Esophagus squamous epithelium (tissue), 5 donors: Measurements from ENCODE around the gene SPEN. TPM values are rescaled to one million over a fixed set of nuclear protein-coding genes. Genes with fewer than 3 reads are reported as not detected.

Source experiments
- DNase-seq: peaks from one replicate; lab custom pipeline; 2025; lab: John Stamatoyannopoulos, UW
- H3K27ac ChIP-seq, 4 donors: fragments of 200-600 bp; sonication (generic); one replicate each; pipeline ENCODE4 v1.5.1; 2016 to 2019; ENCODE audit warnings: mild to moderate bottlenecking in 1 of 4
- H3K27me3 ChIP-seq, 4 donors: fragments of 200-600 bp; sonication (generic); 1 replicate in 3 of 4; 2 replicates in 1 of 4; pipeline versions ENCODE4 v1.5.1 to v1.6.0; 2017 to 2021; ENCODE audit warnings: antibody characterized with exemption in 1 of 4
- H3K36me3 ChIP-seq, 3 donors: fragments of 200-600 bp; sonication (generic); one replicate each; pipeline ENCODE4 v1.5.1; 2016 to 2019
- H3K4me1 ChIP-seq, 3 donors: fragments of 200-600 bp; sonication (generic); one replicate each; pipeline ENCODE4 v1.5.1; 2017 to 2019
- H3K4me3 ChIP-seq, 4 donors: fragments of 200-600 bp; sonication (generic); 1 replicate in 3 of 4; 2 replicates in 1 of 4; pipeline ENCODE4 v1.5.1; 2016 to 2019; ENCODE audit warnings: mild to moderate bottlenecking in 2 of 4, moderate library complexity in 1 of 4
- H3K9me3 ChIP-seq, 3 donors: fragments of 200-600 bp; sonication (generic); one replicate each; pipeline ENCODE4 v1.5.1; 2016 to 2019
- POLR2A ChIP-seq, 4 donors: fragments of 450-650 bp; IDR thresholded peaks; one replicate each; pipeline ENCODE4 v1.6.1; 2017; ENCODE audit warnings: antibody characterized with exemption in 4 of 4, mild to moderate bottlenecking in 4 of 4, moderate library complexity in 3 of 4
- WGBS, 2 donors: methylation state at CpG; one replicate each; pipeline ENCODE4 v1.1.5; 2018; 5-methylcytosine and 5-hydroxymethylcytosine counted together
- intact Hi-C: fragments of 100-400 bp; cut with DNase I; formaldehyde crosslinking; loops from one replicate; pipeline ENCODE4 v1.15.0; 2022
- total RNA-seq, 4 donors: library from RNA; depleted of rRNA; stranded (reverse); fragments of >200 nt; gene quantifications; one replicate each; pipeline ENCODE4 v1.1.0, GENCODE V29; 2016
- TF ChIP-seq, protein P1 (sequence below), 6 experiments: fragments of 450-650 bp in 4 of 6; fragments of 200-600 bp in 2 of 6; sonication (generic) in 2 of 6; IDR thresholded peaks; one replicate each; pipeline ENCODE4 v1.5.1; 2016 to 2019; ENCODE audit warnings: antibody characterized with exemption in 6 of 6, mild to moderate bottlenecking in 4 of 6, moderate library complexity in 4 of 6
- donor health status: DM: yes; HTN: yes; CAD: no.

SPEN gene
- total RNA-seq, 4 donors from 2014 or later, result 22.4 to 36.0 (median 30.5) TPM

GRCh38 chr1:15939181-15940109 is 91.9 kb downstream of the SPEN start:
- TF ChIP-seq, protein P1, sequence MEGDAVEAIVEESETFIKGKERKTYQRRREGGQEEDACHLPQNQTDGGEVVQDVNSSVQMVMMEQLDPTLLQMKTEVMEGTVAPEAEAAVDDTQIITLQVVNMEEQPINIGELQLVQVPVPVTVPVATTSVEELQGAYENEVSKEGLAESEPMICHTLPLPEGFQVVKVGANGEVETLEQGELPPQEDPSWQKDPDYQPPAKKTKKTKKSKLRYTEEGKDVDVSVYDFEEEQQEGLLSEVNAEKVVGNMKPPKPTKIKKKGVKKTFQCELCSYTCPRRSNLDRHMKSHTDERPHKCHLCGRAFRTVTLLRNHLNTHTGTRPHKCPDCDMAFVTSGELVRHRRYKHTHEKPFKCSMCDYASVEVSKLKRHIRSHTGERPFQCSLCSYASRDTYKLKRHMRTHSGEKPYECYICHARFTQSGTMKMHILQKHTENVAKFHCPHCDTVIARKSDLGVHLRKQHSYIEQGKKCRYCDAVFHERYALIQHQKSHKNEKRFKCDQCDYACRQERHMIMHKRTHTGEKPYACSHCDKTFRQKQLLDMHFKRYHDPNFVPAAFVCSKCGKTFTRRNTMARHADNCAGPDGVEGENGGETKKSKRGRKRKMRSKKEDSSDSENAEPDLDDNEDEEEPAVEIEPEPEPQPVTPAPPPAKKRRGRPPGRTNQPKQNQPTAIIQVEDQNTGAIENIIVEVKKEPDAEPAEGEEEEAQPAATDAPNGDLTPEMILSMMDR (IDR thresholded peaks at IDR 0.05), result no peak
- no peak for TF ChIP-seq POLR2A (IDR thresholded peaks at IDR 0.05)
- peaks cover 54 to 100% (median 82%) of the 10 kb centered on the region in 3 donors for H3K36me3 ChIP-seq
- WGBS, 2 donors, result 57 to 75% methylated on average over 10 of the region's 17 CpGs

GRCh38 chr1:15940110-15941043 is 92.9 kb downstream of the SPEN start:
- H3K9me3 ChIP-seq, result no peaks in the 10 kb centered on the region
- peaks cover 53 to 100% (median 83%) of the 10 kb centered on the region in 3 donors for H3K36me3 ChIP-seq
- intact Hi-C loops, result no loop called here
- no peaks in the 10 kb centered on the region for H3K27me3 ChIP-seq
- peak overlapping the region in 1 of 4 donors; percentile 42 for H3K27ac ChIP-seq
- peaks cover 0 to 24% (median 5%) of the 10 kb centered on the region in 3 donors for H3K4me1 ChIP-seq
- TF ChIP-seq, protein P1 (IDR thresholded peaks at IDR 0.05), result no peak
- TF ChIP-seq POLR2A (IDR thresholded peaks at IDR 0.05), result no peak
- 76 to 91% methylated on average over 13 of the region's 13 CpGs for WGBS, 2 donors
- DNase-seq, result no peak
- H3K4me3 ChIP-seq, result no peak overlapping the region

More at GRCh38 chr1:15939181-15940109, 91.9 kb downstream of the SPEN start:
- H3K27ac ChIP-seq, result peak overlapping the region; percentile 1 to 59 (median 47)
- H3K4me1 ChIP-seq, result peaks cover 0 to 24% (median 5%) of the 10 kb centered on the region in 3 donors
- no peak for DNase-seq
- no peaks in the 10 kb centered on the region for H3K9me3 ChIP-seq
- no peak overlapping the region for H3K4me3 ChIP-seq
- no peaks in the 10 kb centered on the region for H3K27me3 ChIP-seq
- intact Hi-C loops, result no loop called here

- Histone ChIP-seq H3K27ac (no peak overlapping the region), H3K4me3 (no peak overlapping the region), H3K27me3 (no peaks in the 10 kb centered on the region), H3K9me3 (no peaks in the 10 kb centered on the region), H3K4me1 (peaks cover 0 to 24% (median 5%) of the 10 kb centered on the region in 3 donors), H3K36me3 (peaks cover 55 to 100% (median 83%) of the 10 kb centered on the region in 3 donors)
- 90% methylated on average over 2 of the region's 13 CpGs; no CpG with 5 or more reads in 1 of the 2 donors for WGBS, 2 donors
- intact Hi-C loops, result no loop called here
- TF ChIP-seq POLR2A (IDR thresholded peaks at IDR 0.05), result no peak
- TF ChIP-seq, protein P1 (IDR thresholded peaks at IDR 0.05), result no peak
- no peak for DNase-seq
Observed at GRCh38 chr1:15941044-15941840, 93.7 kb downstream of the SPEN start.

DNA sequence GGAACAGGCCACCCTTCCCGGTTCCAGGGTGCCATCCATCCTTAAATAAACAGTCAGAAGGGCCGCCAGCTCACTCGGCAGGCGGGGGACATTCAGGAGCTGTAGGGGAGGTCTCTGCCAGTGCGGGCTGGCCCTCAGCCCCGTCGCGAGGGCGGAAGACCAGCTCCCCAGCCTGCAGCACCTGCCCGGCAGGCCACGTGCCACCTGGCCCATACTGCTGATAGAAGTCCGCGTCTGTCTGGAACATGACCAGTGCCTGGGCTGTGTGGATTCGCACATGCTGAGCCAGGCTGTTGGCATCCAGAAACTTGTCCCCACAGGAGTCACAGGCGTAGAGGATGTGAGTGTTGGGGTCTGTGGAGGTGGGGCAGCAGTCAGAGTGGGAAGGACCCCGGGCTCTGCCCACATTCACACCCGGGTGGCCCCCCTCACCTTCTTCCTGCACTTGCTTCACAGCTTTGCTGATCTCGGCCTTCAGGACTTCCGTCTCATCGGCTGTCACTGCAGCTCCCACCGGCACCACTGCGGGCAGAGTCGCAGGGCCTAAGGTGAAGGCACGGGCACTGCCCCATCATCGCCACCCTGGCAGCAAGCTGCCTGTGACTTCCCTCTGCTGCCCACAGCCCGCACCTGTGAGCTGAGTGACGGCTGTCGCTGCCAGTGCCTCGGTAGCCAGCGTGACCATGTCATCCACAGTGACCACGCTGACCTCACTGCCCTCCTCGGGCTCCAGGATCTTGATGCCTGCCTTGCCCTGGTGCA is 94.6 kb downstream of the SPEN start:
- WGBS, 2 donors, result 76 to 100% methylated on average over 2 to 6 of the region's 32 CpGs
- H3K27ac ChIP-seq, result no peak overlapping the region
- H3K9me3 ChIP-seq, result no peaks in the 10 kb centered on the region
- DNase-seq, result no peak
- peaks cover 0 to 23% (median 5%) of the 10 kb centered on the region in 3 donors for H3K4me1 ChIP-seq
- no peak overlapping the region for H3K4me3 ChIP-seq
- peaks cover 54 to 100% (median 85%) of the 10 kb centered on the region in 3 donors for H3K36me3 ChIP-seq
- H3K27me3 ChIP-seq, result no peaks in the 10 kb centered on the region
- no peak for TF ChIP-seq POLR2A (IDR thresholded peaks at IDR 0.05)
- TF ChIP-seq, protein P1 (IDR thresholded peaks at IDR 0.05), result no peak
- intact Hi-C loops, result no loop called here
